Activated CD8-positive, alpha-beta T cell treated with anti-CD3 and anti-CD28 coated beads for 36 hours (primary cell): ENCODE data around the gene CCDC92. TPM values are rescaled to one million over a fixed set of nuclear protein-coding genes. Genes with fewer than 3 reads are reported as not detected.
"Not testable (repeated sequence)": the region's sequence is repeated elsewhere in the genome, so short reads cannot be mapped to it uniquely, and the experiment has no call there.

Experiments
- ATAC-seq: fragments of 200-7000 bp; cut with Tn5 transposase; one replicate; pipeline ENCODE4 v1.10.0; 2021; ENCODE audit warnings: mild to moderate bottlenecking, moderate library complexity
- CTCF ChIA-PET: fragments of 350-600 bp; sonication (Branson Sonifier 250); formaldehyde crosslinking; loops from one replicate; lab custom pipeline; 2021; ENCODE audit warnings: antibody characterized with exemption; lab: Charles Lee
- POLR2A ChIA-PET: fragments of 350-600 bp; sonication (Branson Sonifier 250); formaldehyde crosslinking; loops from one replicate; lab custom pipeline; 2021; ENCODE audit warnings: antibody characterized with exemption; lab: Charles Lee
- DNase-seq: peaks from one replicate; pipeline ENCODE4 v3.0.0-alpha.2; 2020
- H3K27ac Mint-ChIP-seq: one replicate; pipeline ENCODE4 v1.8.0; 2021; ENCODE audit warnings: mild to moderate bottlenecking, mixed read lengths
- H3K27me3 Mint-ChIP-seq: one replicate; pipeline ENCODE4 v1.8.0; 2021; ENCODE audit warnings: mixed read lengths
- H3K36me3 Mint-ChIP-seq: one replicate; pipeline ENCODE4 v1.8.0; 2021; ENCODE audit warnings: low read depth, mixed read lengths
- H3K4me1 Mint-ChIP-seq: one replicate; pipeline ENCODE4 v1.8.0; 2021; ENCODE audit warnings: low read depth, mixed read lengths
- H3K4me3 Mint-ChIP-seq: one replicate; pipeline ENCODE4 v1.8.0; 2021; ENCODE audit warnings: mild to moderate bottlenecking, moderate library complexity, mixed read lengths
- H3K9me3 Mint-ChIP-seq: one replicate; pipeline ENCODE4 v1.8.0; 2021; ENCODE audit warnings: mixed read lengths
- intact Hi-C: fragments of 100-400 bp; cut with micrococcal nuclease; formaldehyde crosslinking; loops from one replicate; pipeline ENCODE4 v1.10.0; 2022
- total RNA-seq, 2 experiments: library from RNA; stranded (reverse); gene quantifications; one replicate each; pipeline ENCODE4 v1.2.3, GENCODE V29; 2021
- TF ChIP-seq, protein P1 (sequence below): fragments of 200-600 bp; IDR thresholded peaks from one replicate; pipeline ENCODE4 v1.8.0; 2022; ENCODE audit warnings: antibody characterized with exemption, mild to moderate bottlenecking

CCDC92 gene
- total RNA-seq, 2 experiments from 2014 or later: 4.0 to 6.2 TPM

DNA sequence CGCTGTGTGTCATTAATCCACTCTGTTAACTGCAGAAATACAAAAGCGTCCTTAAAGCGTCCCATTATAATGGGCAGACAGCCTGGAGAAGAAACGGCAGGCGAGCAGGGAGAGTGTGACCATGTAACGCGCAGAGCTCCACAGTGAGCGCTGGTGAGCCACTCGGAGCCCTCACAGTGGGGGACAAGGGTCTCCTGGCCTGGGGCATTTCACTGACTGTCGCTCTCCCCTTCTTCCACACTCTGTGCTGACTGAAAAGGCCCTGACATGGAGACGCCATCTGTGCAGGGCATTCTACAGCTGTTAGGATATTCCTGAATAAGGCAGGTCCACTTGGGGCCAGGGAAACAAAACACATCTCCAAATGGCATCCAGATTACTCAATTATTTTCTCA, 24.2 kb downstream of the CCDC92 start:
- Mint-ChIP-seq H3K36me3 (no peaks in the 10 kb centered on the region), H3K27ac (no peak overlapping the region), H3K9me3 (no peaks in the 10 kb centered on the region), H3K4me3 (no peak overlapping the region), H3K4me1 (no peaks in the 10 kb centered on the region), H3K27me3 (no peaks in the 10 kb centered on the region)
- CTCF ChIA-PET: no interaction called here
- no peak for DNase-seq
- intact Hi-C loops: no loop called here
- ATAC-seq: no peak
- TF ChIP-seq, protein P1, sequence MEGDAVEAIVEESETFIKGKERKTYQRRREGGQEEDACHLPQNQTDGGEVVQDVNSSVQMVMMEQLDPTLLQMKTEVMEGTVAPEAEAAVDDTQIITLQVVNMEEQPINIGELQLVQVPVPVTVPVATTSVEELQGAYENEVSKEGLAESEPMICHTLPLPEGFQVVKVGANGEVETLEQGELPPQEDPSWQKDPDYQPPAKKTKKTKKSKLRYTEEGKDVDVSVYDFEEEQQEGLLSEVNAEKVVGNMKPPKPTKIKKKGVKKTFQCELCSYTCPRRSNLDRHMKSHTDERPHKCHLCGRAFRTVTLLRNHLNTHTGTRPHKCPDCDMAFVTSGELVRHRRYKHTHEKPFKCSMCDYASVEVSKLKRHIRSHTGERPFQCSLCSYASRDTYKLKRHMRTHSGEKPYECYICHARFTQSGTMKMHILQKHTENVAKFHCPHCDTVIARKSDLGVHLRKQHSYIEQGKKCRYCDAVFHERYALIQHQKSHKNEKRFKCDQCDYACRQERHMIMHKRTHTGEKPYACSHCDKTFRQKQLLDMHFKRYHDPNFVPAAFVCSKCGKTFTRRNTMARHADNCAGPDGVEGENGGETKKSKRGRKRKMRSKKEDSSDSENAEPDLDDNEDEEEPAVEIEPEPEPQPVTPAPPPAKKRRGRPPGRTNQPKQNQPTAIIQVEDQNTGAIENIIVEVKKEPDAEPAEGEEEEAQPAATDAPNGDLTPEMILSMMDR: no peak
- POLR2A ChIA-PET: no interaction called here

DNA sequence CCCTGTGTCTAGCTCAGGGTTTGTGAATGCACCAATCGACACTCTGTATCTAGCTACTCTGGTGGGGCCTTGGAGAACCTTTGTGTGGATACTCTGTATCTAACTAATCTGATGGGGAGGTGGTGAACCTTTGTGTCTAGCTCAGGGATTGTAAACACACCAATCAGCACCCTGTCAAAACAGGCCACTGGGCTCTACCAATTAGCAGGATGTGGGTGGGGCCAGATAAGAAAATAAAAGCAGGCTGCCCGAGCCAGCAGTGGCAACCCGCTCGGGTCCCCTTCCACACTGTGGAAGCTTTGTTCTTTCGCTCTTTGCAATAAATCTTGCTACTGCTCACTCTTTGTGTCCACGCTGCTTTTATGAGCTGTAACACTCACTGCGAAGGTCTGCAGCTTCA, 25.1 kb downstream of the CCDC92 start:
- H3K4me1 Mint-ChIP-seq, H3K9me3 Mint-ChIP-seq, H3K36me3 Mint-ChIP-seq, ATAC-seq, POLR2A ChIA-PET, H3K4me3 Mint-ChIP-seq, CTCF ChIA-PET, H3K27me3 Mint-ChIP-seq, H3K27ac Mint-ChIP-seq, intact Hi-C loops, DNase-seq: not testable (repeated sequence)

DNA sequence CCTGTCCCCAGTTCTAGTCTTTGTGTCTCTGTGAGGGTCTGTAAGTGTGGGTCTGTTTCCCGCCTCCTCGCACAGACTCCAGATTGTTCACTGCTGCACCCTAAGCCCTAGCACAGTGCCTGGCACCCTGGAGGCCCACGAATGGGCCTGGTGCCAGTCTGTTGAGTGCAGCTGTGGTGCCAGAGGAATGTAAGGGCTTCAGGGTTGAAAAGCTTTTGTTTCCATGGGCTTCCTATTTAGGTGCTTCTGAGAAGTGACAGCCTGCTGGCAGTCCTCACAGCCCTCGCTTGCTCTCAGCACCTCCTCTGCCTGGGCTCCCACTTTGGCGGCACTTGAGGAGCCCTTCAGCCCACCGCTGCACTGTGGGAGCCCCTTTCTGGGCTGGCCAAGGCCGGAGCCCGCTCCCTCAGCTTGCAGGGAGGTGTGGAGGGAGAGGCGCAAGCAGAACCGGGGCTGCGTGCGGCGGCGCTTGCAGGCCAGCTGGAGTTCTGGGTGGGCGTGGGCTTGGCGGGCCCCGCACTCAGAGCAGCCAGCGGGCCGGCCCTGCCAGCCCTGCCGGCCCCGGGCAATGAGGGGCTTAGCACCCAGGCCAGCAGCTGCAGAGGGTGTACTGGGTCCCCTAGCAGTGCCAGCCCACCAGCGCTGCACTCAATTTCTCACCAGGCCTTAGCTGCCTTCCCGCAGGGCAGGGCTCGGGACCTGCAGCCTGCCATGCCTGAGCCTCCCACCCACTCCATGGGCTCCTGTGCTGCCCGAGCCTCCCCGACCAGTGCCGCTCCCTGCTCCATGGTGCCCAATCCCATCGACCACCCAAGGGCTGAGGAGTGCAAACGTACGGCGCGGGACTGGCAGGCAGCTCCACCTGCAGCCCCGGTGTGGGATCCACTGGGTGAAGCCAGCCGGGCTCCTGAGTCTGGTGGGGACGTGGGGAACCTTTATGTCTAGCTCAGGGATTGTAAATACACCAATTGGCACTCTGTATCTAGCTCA, 25.8 kb downstream of the CCDC92 start:
- H3K9me3 Mint-ChIP-seq, intact Hi-C loops, H3K27me3 Mint-ChIP-seq, H3K4me1 Mint-ChIP-seq, DNase-seq, POLR2A ChIA-PET, CTCF ChIA-PET, H3K36me3 Mint-ChIP-seq, H3K27ac Mint-ChIP-seq, ATAC-seq, H3K4me3 Mint-ChIP-seq: not testable (repeated sequence)

DNA sequence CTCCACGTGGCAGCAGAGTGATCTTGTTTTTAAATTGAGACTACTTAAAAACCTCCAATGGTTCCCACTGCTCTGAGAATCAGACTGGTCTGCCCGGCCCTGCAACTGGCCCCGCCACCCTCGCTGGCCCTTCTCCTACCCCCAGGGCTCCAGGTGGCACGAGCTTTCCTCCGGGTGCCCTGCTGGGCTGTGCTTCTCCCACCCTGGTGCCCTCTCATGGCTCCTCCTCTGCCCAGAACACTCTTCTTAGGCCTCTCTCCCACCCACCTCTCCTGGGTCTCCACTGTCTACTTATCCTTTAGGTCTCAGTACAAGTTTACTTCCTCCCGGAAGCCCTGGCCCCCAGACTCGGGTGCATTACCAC, 26.5 kb downstream of the CCDC92 start:
- H3K36me3 Mint-ChIP-seq: peaks cover 12% of the 10 kb centered on the region
- ATAC-seq (no peak), DNase-seq (no peak)
- ChIA-PET CTCF (interaction anchor here (1.0 kb wide), 1 partner anchor 15 kb away, joined by 3 read pairs; no protein-coding TSS in a partner anchor), POLR2A (no interaction called here)
- intact Hi-C loops: no loop called here
- H3K9me3 Mint-ChIP-seq: no peaks in the 10 kb centered on the region
- H3K4me3 Mint-ChIP-seq: no peak overlapping the region
- no peaks in the 10 kb centered on the region for H3K27me3 Mint-ChIP-seq
- TF ChIP-seq, protein P1: no peak
- no peak overlapping the region for H3K27ac Mint-ChIP-seq
- no peaks in the 10 kb centered on the region for H3K4me1 Mint-ChIP-seq

DNA sequence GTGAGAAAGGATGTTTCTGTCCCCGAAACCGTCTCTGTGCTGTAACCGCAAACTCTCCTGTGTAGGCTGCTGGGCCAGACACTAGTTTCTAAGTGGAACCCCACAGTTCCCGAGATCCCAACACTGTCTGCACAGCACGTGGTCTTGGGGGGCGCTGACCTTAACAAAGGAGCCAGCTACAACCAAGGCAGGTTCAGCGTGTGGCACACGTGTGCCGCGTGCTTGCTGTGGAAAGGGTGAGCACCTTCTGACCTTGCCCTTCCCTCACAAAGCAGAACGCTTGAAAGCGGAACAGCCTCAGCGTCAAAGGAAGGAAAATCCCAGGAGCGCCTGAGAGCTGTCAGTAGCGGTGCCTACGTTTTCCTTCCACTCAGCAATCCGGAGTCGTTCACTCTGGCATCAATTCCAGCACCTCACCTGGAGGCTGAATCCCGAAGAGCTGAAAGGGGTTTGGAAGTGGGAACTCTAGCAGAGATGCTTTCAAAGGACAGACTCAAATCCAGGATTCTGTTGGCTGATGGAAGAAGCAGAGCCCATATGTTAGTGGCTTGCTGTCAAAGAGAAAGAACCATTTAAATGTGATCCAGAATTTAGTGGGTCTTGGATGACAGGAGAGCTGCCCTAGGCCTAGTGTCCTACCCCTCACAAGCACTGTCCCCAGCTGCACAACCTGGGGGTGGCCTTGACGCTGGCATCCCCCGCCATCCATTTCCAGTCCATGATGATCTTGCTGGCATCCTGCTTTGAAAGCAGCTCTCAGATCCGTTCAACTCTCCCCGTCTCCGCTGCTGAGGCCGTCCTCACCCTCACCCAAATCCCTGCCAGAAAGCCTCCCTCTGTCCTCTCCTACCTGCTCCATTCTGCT, 27.1 kb downstream of the CCDC92 start:
- H3K36me3 Mint-ChIP-seq: peaks cover 12% of the 10 kb centered on the region
- TF ChIP-seq, protein P1: no peak
- DNase-seq (no peak), ATAC-seq (no peak)
- CTCF ChIA-PET: interaction anchor here (1.0 kb wide), 1 partner anchor 15 kb away, joined by 3 read pairs; no protein-coding TSS in a partner anchor
- H3K27me3 Mint-ChIP-seq: no peaks in the 10 kb centered on the region
- no peak overlapping the region for H3K27ac Mint-ChIP-seq
- intact Hi-C loops: no loop called here
- H3K9me3 Mint-ChIP-seq: no peaks in the 10 kb centered on the region
- no peaks in the 10 kb centered on the region for H3K4me1 Mint-ChIP-seq
- POLR2A ChIA-PET: no interaction called here
- H3K4me3 Mint-ChIP-seq: no peak overlapping the region
